GM18858 (cell line): Measurements from ENCODE around the gene DNMT3B.
"Not testable (repeated sequence)": the region's sequence is repeated elsewhere in the genome, so short reads cannot be mapped to it uniquely, and the experiment has no call there.

Source experiments
- ATAC-seq: cut with Tn5 transposase; IDR thresholded peaks from one replicate; pipeline ENCODE4 v1.9.1; 2021; ENCODE audit not compliant: unreplicated experiment

The DNMT3B gene

GRCh38 chr20:32789896-32790750 is 27.9 kb downstream of the DNMT3B start:
- no peak for ATAC-seq

DNA sequence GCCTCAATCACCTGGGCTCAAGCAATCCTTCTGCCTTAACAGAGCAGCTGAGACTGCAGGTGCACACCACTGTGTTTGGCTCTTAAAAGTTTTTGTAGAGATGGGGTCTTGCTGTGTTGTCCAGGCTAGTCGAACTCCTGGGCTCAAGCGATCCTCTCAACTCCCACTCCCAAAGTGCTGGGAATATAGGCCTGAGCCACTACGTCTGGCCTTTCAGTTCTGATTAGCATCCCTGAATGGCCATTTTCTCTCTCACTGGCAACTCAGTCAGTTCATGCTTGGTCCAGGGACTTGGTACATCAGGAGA is 28.5 kb downstream of the DNMT3B start:
- no peak for ATAC-seq

- ATAC-seq, result peak; percentile 49
These were observed 30.1 kb downstream of the DNMT3B start for GRCh38 chr20:32792316-32792715.

DNA sequence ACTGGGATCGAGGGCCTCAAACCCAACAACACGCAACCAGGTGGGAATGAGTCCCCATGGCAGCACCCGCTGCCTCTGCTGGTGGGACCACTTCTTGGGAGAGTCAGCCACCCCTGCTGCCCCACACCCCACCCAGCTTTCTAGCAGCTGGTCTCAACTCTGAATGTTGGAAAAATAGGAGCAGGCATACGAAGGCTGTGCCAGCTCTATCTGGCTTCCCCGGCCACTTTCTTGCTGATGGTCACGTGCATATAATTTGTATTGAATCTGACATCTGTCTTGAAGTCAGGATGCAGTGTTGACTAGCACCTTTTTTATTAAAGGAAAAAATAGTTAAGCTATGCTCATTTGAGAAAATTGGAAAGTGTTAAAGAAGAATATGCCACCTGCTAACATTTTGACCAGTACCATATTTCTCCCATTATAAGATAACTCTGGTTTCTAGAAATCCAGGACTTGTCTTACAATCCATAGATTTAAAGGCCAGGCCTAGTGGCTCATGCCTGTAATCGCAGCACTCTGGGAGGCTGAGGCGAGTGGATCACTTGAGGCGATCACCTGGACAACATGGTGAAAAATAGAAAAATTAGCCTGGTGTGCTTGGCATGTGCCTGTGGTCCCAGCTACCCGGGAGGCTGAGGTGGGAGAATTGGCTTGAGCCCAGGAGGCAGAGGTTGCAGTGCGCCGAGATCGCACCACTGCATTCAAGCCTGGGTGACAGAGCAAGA is 30.7 kb downstream of the DNMT3B start:
- ATAC-seq, result no peak

GRCh38 chr20:32796383-32796948 is 34.3 kb downstream of the DNMT3B start:
- no peak for ATAC-seq

DNA sequence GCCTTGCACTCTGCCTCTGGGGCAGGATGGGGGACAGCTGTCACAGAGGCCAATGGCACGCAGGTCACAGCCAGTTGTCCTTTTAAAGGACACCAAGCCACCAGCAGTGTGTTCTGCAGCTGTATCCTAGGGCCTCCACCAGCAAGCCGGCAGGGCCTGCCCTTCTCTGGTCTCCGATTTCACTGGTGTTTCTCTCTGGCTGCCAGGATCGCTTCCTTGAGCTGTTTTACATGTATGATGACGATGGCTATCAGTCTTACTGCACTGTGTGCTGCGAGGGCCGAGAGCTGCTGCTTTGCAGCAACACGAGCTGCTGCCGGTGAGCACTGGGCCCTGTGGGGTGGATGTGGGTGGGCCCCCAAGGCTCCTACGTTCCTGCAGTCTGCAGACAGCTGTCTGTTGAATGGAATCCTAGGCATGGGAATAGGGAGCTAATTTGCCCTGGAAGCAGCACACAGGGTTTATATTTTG is 34.8 kb downstream of the DNMT3B start:
- ATAC-seq, result no peak

DNA sequence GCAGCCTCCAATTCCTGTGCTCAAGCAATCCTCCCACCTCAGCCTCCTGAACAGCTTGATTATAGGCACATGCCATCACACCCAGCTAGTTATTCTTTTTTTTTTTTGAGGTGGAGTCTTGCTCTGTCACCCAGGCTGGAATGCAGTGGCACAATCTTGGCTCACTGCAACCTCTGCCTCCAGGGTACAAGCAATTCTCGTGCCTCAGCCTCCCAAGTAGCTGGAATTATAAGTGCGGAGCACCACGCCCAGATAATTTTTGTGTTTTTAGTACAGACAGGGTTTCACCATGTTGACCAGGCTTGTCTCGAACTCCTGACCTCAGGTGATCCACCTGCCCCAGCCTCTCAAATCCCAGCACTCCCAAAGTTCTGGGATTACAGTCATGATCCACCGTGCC is 35.4 kb downstream of the DNMT3B start:
- ATAC-seq, result not testable (repeated sequence)

DNA sequence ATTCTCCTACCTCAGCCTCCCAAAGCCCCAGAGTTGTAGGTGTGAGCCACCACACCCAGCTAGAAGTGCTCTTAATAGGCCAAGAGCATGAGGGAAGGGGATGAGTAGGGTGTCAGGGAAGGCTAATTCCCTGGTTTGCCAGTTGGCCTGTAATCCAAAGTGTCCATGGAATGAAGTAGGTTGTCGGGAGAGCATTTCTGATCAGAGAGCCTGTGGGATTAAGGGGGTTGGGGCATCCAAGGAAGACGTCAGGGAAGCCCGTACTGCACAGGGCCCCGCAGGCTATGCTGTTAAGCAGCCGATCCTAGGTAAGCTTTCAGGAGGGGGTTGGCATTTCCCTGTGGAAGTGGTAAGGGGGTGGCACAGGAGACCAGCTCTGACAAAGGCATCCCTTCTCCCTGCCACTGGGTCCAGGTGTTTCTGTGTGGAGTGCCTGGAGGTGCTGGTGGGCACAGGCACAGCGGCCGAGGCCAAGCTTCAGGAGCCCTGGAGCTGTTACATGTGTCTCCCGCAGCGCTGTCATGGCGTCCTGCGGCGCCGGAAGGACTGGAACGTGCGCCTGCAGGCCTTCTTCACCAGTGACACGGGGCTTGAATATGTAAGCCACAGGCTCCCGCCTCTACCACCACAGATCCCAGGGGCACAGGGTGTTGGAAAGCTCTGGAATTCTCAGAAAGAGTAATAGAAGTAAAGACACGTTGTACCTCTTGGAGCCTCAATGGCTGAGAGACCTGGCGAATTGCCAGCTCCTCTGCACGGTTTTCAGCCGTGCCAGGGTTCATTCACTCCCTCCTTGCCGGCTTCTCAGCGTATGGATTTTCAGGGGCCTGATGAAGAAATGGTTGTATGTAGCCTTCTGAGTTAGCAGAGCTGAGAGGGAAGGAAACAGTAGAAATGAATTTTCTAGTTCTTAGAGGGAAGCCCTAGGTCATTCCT is 36.1 kb downstream of the DNMT3B start:
- ATAC-seq, result no peak

DNA sequence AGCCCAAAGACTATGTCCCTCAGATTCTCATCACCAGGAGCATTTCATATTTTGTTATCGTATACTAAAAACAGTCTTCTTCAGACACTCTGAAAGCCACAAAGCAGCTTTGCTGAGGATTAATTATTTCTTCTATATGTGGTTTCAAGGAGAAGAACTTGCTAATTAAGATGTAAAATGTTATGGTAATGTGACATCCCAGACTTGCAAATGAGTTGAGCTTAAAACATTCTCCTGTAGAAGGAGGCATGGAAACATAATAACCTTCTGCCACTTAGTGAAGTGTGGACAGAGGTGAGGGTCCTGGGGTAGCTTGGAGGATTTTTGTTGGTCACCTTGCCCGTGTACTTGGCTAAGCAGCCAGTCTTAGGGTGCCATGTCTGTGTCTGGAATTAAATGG is 40.9 kb downstream of the DNMT3B start:
- ATAC-seq, result no peak

DNA sequence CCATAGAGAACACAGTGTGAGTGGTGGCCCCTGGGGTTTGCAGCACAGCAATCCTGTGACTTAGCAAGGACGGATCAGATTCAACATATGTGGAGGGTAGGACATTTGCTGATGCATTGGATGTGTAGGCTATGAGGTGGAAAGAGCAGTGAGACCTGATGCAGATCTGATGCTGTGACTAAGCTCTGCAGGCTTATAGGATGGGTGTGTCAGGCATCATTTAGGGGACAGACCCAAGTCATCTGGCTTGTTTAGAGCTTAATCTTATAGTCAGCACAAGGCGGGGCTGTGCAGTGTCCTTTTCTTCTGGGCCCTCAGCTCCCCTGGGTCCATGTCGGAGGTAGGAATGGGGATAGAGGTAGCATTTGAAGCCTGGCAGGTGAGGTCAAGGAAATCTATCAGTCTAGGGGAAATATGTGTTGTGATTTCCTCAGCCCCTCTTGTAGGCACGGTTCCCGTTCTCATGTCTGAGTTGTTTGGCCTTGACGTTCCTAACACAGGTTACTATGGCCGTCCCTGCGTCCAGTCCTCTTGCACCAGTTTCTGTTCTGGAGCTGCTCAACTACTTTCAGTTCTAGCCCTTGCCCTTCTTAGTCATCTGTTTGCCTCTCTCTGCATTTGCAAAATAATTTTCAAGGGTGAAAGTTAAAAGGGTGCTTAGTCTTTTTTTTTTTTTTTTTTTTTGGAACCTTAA is 42.0 kb downstream of the DNMT3B start:
- no peak for ATAC-seq

GRCh38 chr20:32804817-32805216 is 42.6 kb downstream of the DNMT3B start:
- no peak for ATAC-seq

DNA sequence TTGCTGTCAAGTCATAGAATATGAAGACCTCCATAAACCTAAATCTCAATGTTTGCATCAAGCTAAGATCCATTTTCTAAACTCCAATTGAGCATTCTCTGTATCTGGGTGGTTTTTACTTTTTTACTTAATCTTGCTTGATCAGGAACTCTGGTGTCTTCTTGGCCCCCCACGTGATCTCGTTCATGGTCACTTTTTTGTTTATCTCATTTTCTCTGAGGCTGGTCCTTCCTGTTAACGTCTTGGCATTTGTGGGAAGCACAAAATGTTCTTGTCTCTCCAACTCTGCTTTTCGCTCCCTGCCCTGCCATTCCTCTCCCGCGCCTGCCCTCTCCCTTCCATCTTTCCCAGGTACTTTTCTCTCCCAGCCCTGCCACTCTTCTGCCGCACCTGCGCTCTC is 43.5 kb downstream of the DNMT3B start:
- ATAC-seq, result no peak

DNA sequence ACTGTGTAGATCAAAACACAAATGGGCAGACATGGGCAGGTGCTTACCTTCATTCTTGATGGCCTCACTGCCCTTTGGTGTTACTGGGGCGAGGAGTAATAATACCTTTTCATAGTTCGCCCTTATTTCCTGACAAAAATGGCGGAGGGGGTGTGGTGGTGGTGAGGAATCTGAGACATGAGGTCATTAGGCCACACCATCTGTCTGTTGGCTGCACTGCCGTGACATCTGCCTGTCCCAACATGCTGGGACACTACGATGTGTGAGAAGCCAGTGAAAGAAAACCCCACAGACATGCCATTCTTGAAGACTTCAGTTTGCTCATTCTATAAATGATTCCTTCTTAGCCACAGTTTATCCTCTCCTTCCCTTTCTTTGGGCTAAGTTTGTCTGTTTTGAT is 44.2 kb downstream of the DNMT3B start:
- no peak for ATAC-seq

DNA sequence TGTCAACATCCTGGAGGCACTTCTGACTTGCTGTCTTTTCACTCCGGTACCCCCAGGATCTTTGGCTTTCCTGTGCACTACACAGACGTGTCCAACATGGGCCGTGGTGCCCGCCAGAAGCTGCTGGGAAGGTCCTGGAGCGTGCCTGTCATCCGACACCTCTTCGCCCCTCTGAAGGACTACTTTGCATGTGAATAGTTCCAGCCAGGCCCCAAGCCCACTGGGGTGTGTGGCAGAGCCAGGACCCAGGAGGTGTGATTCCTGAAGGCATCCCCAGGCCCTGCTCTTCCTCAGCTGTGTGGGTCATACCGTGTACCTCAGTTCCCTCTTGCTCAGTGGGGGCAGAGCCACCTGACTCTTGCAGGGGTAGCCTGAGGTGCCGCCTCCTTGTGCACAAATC is 45.5 kb downstream of the DNMT3B start:
- no peak for ATAC-seq

DNA sequence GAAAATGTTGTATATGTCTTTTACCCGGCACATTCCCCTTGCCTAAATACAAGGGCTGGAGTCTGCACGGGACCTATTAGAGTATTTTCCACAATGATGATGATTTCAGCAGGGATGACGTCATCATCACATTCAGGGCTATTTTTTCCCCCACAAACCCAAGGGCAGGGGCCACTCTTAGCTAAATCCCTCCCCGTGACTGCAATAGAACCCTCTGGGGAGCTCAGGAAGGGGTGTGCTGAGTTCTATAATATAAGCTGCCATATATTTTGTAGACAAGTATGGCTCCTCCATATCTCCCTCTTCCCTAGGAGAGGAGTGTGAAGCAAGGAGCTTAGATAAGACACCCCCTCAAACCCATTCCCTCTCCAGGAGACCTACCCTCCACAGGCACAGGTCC is 46.3 kb downstream of the DNMT3B start:
- no peak for ATAC-seq

DNA sequence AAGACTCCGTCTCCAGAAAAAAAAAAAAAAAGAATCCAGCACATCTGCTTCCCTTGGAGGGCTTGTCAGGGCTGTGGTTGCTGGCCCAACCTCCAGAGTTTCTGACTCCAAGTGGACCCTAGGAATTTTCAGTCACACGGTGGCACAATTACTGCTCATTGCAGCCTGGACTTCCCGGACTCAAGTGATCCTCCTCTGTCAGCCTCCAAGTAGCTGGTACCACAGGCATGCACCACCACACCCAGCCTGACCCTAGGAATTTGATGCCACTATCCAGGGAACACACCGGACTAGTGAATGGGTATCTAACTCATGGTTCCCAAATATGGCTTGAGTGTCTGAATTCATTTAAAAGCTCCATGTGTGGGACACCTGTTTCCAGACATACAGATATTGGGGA is 47.7 kb downstream of the DNMT3B start:
- no peak for ATAC-seq

DNA sequence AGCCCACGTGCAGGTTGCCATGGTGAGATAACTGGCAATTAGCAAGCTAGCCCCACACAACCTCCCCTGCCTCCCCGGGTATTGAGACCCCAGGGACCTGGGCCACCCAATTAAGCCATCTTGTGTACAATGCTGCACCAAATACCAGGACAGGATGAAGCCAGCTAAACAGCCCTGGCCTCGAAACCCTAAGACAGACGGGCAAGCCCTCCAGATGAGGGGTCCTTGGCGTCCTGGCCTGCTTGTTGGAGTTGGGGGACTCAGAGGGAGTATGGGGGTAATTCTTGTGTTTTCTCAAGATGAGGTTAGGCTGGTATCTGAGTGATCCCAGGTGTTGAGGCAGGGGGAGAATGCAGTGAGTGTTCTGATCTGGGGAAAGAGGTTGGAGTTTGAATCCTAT is 48.8 kb downstream of the DNMT3B start:
- no peak for ATAC-seq

- ATAC-seq, result no peak
These were observed 49.7 kb downstream of the DNMT3B start for GRCh38 chr20:32811886-32812285.

DNA sequence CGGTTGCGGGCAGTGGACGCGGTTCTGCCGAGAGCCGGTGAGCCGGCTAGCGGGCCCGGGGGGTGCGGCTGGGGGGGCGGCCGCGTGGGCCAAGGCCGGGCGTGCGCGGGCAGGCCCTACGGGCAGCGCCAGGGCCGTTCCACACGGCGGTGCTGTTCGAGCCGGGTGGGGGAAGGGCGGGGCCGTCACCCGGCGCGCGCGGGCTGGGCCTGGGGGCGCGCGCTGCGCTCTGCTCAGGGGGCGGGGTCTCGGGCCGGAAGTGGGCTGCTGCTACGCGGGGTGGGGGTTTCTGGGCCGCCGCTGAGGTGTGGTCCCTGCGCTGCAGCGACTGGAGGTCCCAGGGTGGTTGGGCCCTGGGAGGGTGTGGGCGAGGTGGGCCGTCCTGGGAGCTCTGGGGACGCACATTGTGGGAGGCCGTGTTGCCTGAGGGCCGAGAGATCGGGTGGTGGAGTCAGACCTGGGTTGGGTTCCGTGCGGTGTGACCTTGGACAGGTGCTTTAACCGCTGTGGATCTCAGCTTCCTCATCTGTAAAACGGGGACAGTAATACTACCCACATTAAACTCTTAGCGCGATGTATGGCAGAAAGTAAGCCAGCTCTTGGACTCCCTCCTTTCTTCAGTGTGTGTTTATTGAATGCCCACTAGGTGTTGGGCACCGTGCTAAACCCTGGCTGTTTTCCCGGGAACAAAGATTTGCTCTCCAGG is 58.0 kb downstream of the DNMT3B start:
- peak; percentile 26 for ATAC-seq
